GM12801 (cell line): ENCODE data around the gene LRRC71.

ENCODE experiments used
- CTCF ChIP-seq: IDR thresholded peaks from one replicate; pipeline ENCODE4 v1.5.1; 2011; ENCODE audit warnings: control low read depth; ENCODE audit not compliant: insufficient read length; ENCODE audit errors: extremely low read depth

LRRC71 gene

GRCh38 chr1:156948708-156949107, 28.3 kb downstream of the LRRC71 start:
- no peak for TF ChIP-seq CTCF

- no peak for TF ChIP-seq CTCF
Measured at GRCh38 chr1:156949127-156949526, 28.7 kb downstream of the LRRC71 start.

GRCh38 chr1:156951371-156951770, 30.9 kb downstream of the LRRC71 start:
- no peak for TF ChIP-seq CTCF

GRCh38 chr1:156953571-156953970, 33.1 kb downstream of the LRRC71 start:
- no peak for TF ChIP-seq CTCF

GRCh38 chr1:156956333-156956732, 35.9 kb downstream of the LRRC71 start:
- no peak for TF ChIP-seq CTCF

- no peak for TF ChIP-seq CTCF
Measured at GRCh38 chr1:156957634-156958033, 37.2 kb downstream of the LRRC71 start.

- no peak for TF ChIP-seq CTCF
Measured at GRCh38 chr1:156958247-156958714, 37.8 kb downstream of the LRRC71 start.

- TF ChIP-seq CTCF, result no peak
Measured at GRCh38 chr1:156959414-156959813, 39.0 kb downstream of the LRRC71 start.
